HUES6 (cell line): Measurements from ENCODE around the gene MISP3.
"Not testable (repeated sequence)": the region's sequence is repeated elsewhere in the genome, so short reads cannot be mapped to it uniquely, and the experiment has no call there.

ENCODE experiments used
- H3K27ac ChIP-seq: 2 replicates; pipeline ENCODE4 v1.7.0; 2013; ENCODE audit warnings: low read depth, mild to moderate bottlenecking, low read length, inconsistent platforms
- H3K27me3 ChIP-seq: 2 replicates; pipeline ENCODE4 v1.6.1; 2013; ENCODE audit warnings: low read length; ENCODE audit not compliant: control insufficient read depth, insufficient read depth
- H3K36me3 ChIP-seq: 2 replicates; pipeline ENCODE4 v1.6.1; 2013; ENCODE audit warnings: low read length; ENCODE audit not compliant: control insufficient read depth, insufficient read depth
- H3K4me1 ChIP-seq: 2 replicates; pipeline ENCODE4 v1.6.1; 2013; ENCODE audit warnings: low read length; ENCODE audit not compliant: control insufficient read depth, insufficient read depth
- H3K4me3 ChIP-seq: 2 replicates; pipeline ENCODE4 v1.5.1; 2013; ENCODE audit warnings: low read depth, low read length
- H3K9ac ChIP-seq: one replicate; pipeline ENCODE4 v1.6.1; 2013; ENCODE audit warnings: mild to moderate bottlenecking, low read length
- H3K9me3 ChIP-seq: 2 replicates; pipeline ENCODE4 v1.6.1; 2013; ENCODE audit warnings: low read depth, low read length; ENCODE audit not compliant: control insufficient read depth, insufficient read depth

Gene MISP3

DNA sequence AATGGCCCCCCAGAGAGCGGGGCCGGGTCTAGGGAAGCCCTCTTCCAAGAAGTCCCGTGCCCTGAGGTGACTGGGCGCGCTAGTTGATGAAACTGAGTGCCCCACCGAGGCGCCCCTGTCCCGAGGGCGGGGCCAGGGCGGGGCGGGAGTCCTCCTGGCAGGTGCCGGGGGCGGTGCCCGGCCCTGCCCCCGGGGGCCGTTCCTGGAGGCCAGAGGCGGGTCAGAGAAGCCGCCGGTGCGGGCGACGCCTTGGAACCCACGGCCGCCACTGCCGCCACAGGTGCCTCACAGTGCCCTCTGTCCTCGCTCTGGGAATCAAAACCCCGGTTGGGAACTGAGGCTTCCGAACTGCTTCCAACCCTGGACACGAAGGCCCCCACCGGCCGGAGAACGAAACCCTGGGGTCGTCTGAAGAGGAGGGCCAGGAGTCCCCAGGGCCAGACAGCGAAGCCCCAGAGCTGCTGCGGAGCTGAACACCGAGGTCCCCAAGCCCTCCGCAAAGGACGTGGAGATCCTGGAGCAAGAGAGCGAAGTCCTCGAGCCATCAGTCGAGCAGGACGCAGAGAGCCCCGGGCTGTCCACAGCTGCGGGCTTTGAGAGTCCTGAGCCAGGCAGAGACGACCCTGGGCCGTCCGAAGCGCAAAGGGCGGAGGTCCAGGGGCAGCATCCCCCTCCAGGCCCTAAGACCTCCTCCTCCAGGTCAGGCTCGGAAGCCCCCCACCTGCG lies at the start of gene MISP3:
TSS of gene MISP3 (plus strand) at position 252 of the 726 bp plus-strand sequence. CDS start 524 bp downstream, outside the sequence.
- Histone ChIP-seq H3K36me3 (no peaks in the 10 kb centered on the region), H3K27me3 (peaks cover 55% of the 10 kb centered on the region), H3K27ac (no peak within 1 kb of the TSS), H3K9ac (peak within 1 kb of the TSS; percentile 50), H3K4me1 (peaks cover 19% of the 10 kb centered on the region; the same call in 1 of the 2 replicates), H3K9me3 (no peaks in the 10 kb centered on the region), H3K4me3 (peak within 1 kb of the TSS; percentile 70)

DNA sequence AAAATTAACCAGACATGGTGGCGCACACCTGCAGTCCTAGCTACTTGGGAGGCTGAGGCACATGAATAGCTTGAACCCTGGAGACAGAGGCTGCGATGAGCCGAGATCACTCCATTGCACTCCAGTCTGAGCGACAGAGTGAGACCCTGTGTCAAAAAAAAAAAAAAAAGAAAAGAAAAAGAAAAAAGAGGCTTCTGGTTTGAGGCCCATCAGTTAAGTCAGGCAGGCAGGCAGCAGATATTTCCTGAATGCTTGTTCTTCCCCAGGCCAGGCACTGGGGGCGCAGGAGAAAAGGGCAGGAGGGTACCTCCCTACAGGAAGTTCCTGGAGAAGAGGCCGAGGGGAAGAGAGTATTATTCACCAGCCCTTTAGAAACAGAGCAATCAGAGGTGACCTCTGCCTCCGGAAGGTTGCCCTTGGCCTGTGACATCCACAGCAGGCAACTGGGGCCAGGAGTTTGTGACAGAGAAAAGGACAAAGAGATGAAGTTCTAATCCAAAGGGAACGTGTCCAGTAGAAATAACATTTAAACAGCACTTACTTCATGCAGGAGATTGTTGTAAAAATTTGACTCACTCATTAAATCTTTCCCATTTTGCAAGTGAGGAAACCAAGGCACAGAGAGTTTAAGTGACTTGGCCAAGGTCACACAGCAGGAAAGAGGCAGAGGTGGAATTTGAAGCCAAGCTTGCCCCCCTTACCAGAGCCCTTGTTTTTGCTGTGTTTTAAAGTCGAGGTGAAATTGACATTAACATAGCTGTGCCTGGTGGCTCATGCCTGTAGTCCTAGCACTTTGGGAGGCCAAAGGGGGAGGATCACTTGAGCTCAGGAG lies 49.0 kb upstream of the MISP3 start:
- no peaks in the 10 kb centered on the region for H3K36me3 ChIP-seq
- peaks cover 3% of the 10 kb centered on the region; the same call in 1 of the 2 replicates for H3K4me1 ChIP-seq
- no peak overlapping the region for H3K4me3 ChIP-seq
- H3K27me3 ChIP-seq = no peaks in the 10 kb centered on the region
- H3K27ac ChIP-seq = no peak overlapping the region
- no peak overlapping the region for H3K9ac ChIP-seq
- no peaks in the 10 kb centered on the region for H3K9me3 ChIP-seq

DNA sequence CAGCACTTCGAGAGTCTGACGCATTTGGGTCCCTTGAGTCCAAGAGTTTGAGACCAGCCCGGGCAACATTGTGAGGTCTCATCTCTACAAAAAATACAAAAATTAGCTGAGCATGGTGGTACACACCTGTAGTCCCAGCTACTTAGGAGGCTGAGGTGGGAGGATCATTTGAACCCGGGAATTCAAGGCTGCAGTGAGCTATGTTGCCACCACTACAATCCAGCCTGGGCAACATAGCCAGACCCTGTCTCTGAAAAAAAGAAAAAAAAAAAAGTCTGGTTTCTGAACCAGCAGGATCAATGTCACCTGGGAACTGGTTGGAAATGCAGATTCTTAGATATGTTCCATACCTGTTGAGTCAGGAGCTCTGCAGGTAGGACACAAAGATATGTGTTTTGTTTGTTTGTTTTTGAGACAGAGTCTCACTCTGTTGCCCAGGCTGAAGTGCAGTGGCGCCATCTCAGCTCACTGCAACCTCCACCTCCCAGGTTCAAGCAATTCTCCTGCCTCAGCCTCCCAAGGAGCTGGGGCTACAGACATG lies 45.9 kb upstream of the MISP3 start:
- H3K4me3 ChIP-seq, H3K9me3 ChIP-seq, H3K9ac ChIP-seq, H3K4me1 ChIP-seq, H3K36me3 ChIP-seq, H3K27ac ChIP-seq: not testable (repeated sequence)
- H3K27me3 ChIP-seq = peaks cover 12% of the 10 kb centered on the region

DNA sequence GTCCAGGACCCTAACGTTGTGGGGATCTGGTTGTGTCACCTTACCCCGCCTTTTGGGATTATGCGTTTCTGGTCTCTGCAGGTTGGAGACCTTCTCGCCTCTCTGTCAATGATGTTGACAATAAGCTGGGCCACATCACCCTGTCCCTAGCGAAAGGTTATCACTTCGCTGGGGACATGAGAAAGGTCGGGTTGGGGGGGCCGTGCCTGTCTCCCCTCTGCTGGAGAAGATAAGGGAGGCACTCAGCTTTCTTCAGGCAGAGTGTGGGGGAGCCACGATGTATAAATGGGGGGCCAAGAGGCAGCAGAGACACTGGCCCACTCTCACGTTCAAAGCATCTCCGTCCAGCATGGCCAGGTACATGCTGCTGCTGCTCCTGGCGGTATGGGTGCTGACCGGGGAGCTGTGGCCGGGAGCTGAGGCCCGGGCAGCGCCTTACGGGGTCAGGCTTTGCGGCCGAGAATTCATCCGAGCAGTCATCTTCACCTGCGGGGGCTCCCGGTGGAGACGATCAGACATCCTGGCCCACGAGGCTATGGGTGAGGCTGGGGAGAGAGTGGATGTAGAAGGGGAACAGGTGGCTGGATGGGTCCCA lies 44.6 kb upstream of the MISP3 start, which contains the start of gene RLN3:
TSS of gene RLN3 (plus strand) at position 293 of the 595 bp plus-strand sequence. CDS start at position 350, 57 bp downstream.
- Histone ChIP-seq H3K4me3 (no peak within 1 kb of the TSS), H3K9me3 (no peaks in the 10 kb centered on the region), H3K9ac (no peak within 1 kb of the TSS), H3K36me3 (no peaks in the 10 kb centered on the region), H3K4me1 (peaks cover 3% of the 10 kb centered on the region; the same call in 1 of the 2 replicates), H3K27ac (no peak within 1 kb of the TSS), H3K27me3 (peaks cover 13% of the 10 kb centered on the region)

DNA sequence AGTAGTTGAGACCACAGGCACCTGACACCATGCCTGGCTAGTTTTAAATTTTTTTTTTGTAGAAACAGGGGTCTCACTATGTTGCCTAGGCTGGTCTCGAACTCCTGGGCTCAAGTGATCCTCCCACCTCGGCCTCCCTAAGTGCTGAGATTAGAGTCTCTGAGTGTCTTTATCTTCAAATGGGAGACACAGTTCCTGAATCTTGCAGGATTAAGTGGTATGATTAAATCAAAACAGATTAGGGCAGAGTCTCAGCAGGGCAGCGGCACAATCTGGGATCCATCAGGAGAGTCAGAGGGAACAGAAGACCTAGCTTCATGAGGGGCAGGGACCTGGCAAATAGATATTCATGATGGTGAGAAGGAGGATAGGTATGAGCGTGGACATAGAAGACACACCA lies 43.7 kb upstream of the MISP3 start:
- H3K9ac ChIP-seq = no peak overlapping the region
- H3K27ac ChIP-seq = no peak overlapping the region
- H3K9me3 ChIP-seq = no peaks in the 10 kb centered on the region
- H3K27me3 ChIP-seq = peaks cover 13% of the 10 kb centered on the region
- H3K4me1 ChIP-seq = no peaks in the 10 kb centered on the region
- no peak overlapping the region for H3K4me3 ChIP-seq
- H3K36me3 ChIP-seq = no peaks in the 10 kb centered on the region

DNA sequence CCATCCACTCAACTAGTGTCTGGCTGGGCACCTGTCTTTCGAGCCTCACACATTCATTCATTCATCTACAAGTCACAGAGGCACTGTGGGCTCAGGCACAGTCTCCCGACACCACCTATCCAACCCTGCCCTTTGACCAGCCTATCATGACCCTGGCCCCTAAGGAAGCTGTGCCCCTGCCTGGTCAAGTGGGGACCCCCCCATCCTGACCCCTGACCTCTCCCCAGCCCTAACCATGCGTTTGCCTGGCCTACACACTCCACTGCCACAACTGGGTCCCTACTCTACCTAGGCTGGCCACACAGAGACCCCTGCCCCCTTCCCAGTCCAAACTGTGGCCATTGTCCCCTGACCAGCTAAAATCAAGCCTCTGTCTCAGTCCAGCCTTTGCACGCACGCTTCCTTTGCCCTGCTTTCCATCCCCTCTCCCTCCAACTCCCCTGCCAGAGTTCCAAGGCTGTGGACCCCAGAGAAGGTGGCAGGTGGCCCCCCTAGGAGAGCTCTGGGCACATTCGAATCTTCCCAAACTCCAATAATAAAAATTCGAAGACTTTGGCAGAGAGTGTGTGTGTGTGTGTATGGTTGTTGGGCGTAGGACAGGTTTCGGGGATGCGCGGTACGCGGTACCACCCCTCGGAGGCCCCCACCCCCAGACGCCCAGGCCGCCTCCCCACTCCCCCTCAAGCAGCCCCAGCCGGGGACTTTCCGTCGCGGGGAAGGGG lies 41.4 kb upstream of the MISP3 start:
- H3K27ac ChIP-seq = no peak overlapping the region
- no peaks in the 10 kb centered on the region for H3K36me3 ChIP-seq
- H3K9ac ChIP-seq = no peak overlapping the region
- H3K27me3 ChIP-seq = peaks cover 13% of the 10 kb centered on the region
- H3K4me1 ChIP-seq = no peaks in the 10 kb centered on the region
- H3K9me3 ChIP-seq = no peaks in the 10 kb centered on the region
- H3K4me3 ChIP-seq = peak overlapping the region; percentile 78

DNA sequence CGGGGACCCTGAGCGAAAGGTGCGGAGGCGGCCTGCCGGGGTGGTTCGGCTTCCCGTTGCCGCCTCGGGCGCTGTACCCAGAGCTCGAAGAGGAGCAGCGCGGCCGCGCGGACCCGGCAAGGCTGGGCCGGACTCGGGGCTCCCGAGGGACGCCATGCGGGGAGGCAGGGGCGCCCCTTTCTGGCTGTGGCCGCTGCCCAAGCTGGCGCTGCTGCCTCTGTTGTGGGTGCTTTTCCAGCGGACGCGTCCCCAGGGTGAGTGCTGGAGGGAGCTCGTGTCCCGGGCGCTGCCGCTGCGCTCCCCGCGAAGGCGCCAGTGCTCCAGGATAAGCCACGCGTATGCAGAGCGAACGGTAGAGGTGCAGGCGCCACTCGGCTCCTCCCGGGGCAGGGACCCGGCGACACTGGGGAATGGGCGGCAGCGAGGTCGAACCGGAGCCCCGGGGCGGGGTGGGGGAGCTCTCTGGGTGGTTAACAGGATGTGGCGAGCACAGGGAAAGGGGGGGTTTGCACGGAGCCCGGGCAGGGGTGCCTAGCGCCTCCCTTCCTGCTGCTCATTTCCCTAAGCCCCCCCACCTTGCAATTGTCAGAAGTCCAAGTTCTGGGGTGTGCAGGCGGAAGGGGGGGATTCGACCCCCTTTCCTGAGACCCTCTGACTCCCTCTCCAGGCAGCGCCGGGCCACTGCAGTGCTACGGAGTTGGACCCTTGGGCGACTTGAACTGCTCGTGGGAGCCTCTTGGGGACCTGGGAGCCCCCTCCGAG lies 40.7 kb upstream of the MISP3 start, which contains the start of gene IL27RA:
TSS of gene IL27RA (plus strand) at position 44 of the 762 bp plus-strand sequence. CDS start at position 155, 111 bp downstream.
- Histone ChIP-seq H3K36me3 (no peaks in the 10 kb centered on the region), H3K9ac (peak within 1 kb of the TSS; percentile 58), H3K27ac (no peak within 1 kb of the TSS), H3K27me3 (peaks cover 13% of the 10 kb centered on the region), H3K4me1 (no peaks in the 10 kb centered on the region), H3K4me3 (peak within 1 kb of the TSS; percentile 78), H3K9me3 (no peaks in the 10 kb centered on the region)

DNA sequence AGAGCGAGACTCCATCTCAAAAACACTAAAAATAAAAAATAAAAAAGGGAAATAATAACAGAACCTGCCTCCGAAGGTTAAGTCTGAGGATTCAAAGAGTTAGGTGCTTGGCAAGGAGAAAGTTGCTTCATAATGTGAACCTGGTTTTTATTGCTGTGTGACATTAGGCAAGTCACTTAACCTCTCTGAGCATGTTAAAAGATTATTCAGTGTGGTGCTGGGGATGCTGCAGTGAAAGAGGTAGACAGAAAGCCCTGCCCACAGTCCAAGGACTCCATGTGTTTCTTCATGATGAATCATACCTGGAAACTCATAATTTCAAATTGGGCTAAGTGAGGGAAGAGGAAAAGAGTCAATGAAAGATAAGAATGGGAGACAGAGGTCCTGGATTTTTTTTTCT lies 38.6 kb upstream of the MISP3 start:
- Histone ChIP-seq H3K27ac (no peak overlapping the region), H3K36me3 (no peaks in the 10 kb centered on the region), H3K9me3 (no peaks in the 10 kb centered on the region), H3K9ac (no peak overlapping the region), H3K27me3 (peaks cover 13% of the 10 kb centered on the region), H3K4me1 (no peaks in the 10 kb centered on the region), H3K4me3 (no peak overlapping the region)

DNA sequence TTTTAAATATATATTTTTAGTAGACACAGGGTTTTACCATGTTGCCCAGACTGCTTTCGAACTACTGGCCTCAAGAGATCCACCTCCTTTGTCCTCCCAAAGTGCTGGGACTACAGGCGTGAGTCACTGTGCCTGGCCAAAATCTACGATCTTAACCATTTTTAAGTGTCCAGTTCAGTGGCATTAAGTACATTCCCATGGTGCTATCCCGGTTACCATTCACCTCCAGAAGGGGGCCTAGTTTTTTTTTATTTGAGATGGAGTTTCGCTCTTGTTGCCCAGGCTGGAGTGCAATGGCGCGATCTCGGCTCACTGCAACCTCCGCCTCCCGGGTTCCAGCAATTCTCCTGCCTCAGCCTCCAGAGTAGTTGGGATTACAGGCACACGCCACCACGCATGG lies 37.4 kb upstream of the MISP3 start:
- H3K27me3 ChIP-seq = peaks cover 13% of the 10 kb centered on the region
- H3K4me1 ChIP-seq, H3K27ac ChIP-seq, H3K9me3 ChIP-seq, H3K9ac ChIP-seq, H3K4me3 ChIP-seq, H3K36me3 ChIP-seq: not testable (repeated sequence)

DNA sequence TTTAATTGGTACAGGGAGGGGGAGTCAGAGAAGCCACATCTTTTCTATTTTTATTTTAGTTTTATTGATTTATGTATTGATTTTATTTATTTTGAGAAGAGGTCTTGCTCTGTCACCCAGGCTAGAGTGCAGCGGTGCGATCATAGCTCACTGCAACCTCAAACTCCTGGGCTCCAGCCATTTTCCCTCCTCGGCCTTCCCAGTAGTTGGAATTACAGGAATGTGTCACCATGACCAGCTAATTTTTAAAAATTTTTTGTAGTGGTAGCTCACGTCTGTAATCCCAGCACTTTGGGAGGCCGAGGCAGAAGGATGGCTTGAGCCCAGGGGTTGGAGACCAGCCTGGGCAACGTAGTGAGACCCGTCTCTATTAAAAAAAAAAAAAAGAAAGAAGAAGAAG lies 36.9 kb upstream of the MISP3 start:
- Histone ChIP-seq H3K9ac (no peak overlapping the region), H3K9me3 (no peaks in the 10 kb centered on the region), H3K27ac (no peak overlapping the region), H3K36me3 (no peaks in the 10 kb centered on the region), H3K4me3 (no peak overlapping the region), H3K4me1 (no peaks in the 10 kb centered on the region), H3K27me3 (peaks cover 9% of the 10 kb centered on the region)
